Activated CD8-positive, alpha-beta memory T cell treated with anti-CD3 and anti-CD28 coated beads, Interleukin-2, amount 50 U/mL, for 48 hours (primary cell): Measurements from ENCODE around the gene SPIB.
"Not testable (repeated sequence)": the region's sequence is repeated elsewhere in the genome, so short reads cannot be mapped to it uniquely, and the experiment has no call there.

Experiments
- DNase-seq: peaks from one replicate; pipeline ENCODE4 v3.0.0-alpha.2; 2020

SPIB gene

GRCh38 chr19:50418176-50419021, at the start of gene SPIB:
Gene SPIB (plus strand): TSS chr19:50418938. CDS start chr19:50418963, 25 bp downstream.
- DNase-seq, result no peak

- DNase-seq, result no peak
These were observed 46.7 kb upstream of the SPIB start for GRCh38 chr19:50371914-50372475.

- DNase-seq, result peak; percentile 95
These were observed 42.3 kb upstream of the SPIB start, which contains the start of gene NR1H2 for GRCh38 chr19:50376166-50377050. Gene NR1H2 (plus strand): TSS chr19:50376457. CDS start chr19:50377606, 1,149 bp downstream.

GRCh38 chr19:50377051-50377461, 41.7 kb upstream of the SPIB start:
- DNase-seq, result no peak

GRCh38 chr19:50377517-50377916, 41.2 kb upstream of the SPIB start:
- no peak for DNase-seq

GRCh38 chr19:50378169-50378862, 40.4 kb upstream of the SPIB start:
- no peak for DNase-seq

GRCh38 chr19:50378863-50379236, 39.9 kb upstream of the SPIB start:
- DNase-seq, result no peak

GRCh38 chr19:50379602-50380001, 39.1 kb upstream of the SPIB start:
- no peak for DNase-seq

- no peak for DNase-seq
These were observed 38.6 kb upstream of the SPIB start for GRCh38 chr19:50380137-50380536.

- no peak for DNase-seq
These were observed 38.0 kb upstream of the SPIB start for GRCh38 chr19:50380751-50381151.

- DNase-seq, result no peak
These were observed 36.6 kb upstream of the SPIB start for GRCh38 chr19:50381881-50382729.

GRCh38 chr19:50383001-50383851, 35.5 kb upstream of the SPIB start:
- DNase-seq, result no peak

GRCh38 chr19:50383852-50384684, 34.7 kb upstream of the SPIB start, which contains the start of gene POLD1:
Gene POLD1 (plus strand): TSS chr19:50384347. CDS start chr19:50398852, 14,505 bp downstream.
- DNase-seq, result peak; percentile 99

- no peak for DNase-seq
These were observed 33.8 kb upstream of the SPIB start for GRCh38 chr19:50384685-50385535.

- peak; percentile 51 for DNase-seq
These were observed 31.4 kb upstream of the SPIB start for GRCh38 chr19:50387176-50387867.

GRCh38 chr19:50387868-50388245, 30.9 kb upstream of the SPIB start:
- no peak for DNase-seq

- DNase-seq, result not testable (repeated sequence)
These were observed 28.4 kb upstream of the SPIB start for GRCh38 chr19:50390295-50390694.

- not testable (repeated sequence) for DNase-seq
These were observed 27.8 kb upstream of the SPIB start for GRCh38 chr19:50390952-50391351.
